ENCODE measurements around the gene PBX4. TPM values are rescaled to one million over a fixed set of nuclear protein-coding genes. Genes with fewer than 3 reads are reported as not detected.
A peak's percentile ranks its signal among the peaks of the same experiment; 100 is the strongest.

Gene PBX4
- total and polyA plus RNA-seq, 12 donors, result 0.28 to 6.3 (median 0.81) TPM; not detected in 4

DNA sequence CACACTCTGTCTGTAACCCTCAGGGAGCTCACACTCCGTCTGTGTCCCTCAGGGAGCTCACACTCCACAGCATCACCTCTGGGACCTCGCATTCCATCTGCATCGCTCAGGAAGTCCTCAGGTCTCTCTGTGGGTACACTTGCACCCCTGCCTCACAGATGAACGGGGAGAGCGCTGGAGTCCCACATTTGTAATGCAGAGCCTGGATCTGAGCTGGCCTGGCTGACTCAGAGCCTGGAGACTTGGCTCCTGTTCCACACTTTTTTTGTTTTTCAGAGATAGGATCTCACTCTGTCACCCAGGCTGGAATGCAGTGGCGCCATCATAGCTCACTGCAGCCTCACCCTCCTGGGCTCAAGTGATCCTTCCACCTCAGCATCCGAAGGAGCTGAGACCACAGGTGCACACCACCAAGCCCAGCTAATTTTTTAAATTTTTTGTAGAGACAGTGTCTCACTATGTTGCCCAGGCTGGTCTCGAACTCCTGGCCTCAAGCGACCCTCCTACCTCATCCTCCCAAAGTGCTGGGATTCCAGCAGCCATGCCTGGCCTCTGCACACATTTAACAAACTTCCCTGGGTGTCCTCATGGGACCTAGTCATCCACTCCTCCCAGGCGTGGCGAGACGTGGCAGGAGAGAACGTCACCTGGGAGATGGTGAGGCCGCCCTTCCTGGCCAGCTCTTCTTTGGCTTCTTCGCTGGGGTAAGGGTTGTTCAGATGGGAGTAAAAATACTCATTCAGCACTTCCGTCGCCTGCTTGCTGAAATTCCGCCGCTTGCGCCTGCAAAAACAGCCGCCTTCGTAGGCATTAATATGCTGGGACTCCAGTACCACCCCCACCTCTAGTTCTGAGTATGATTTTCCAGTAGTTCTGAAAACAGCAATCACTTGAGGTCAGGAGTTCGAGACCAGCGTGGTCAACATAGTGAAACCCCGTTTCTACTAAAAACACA is 49.4 kb downstream of the PBX4 start:
- H3K4me3 ChIP-seq, result no peak overlapping the region
- H3K27ac ChIP-seq, result no peak overlapping the region
- H3K4me1 ChIP-seq (replicated peaks in 1 of 2), result no peaks in the 10 kb centered on the region
- intact Hi-C loops (cut with DNase I), result no loop called here
- 84 to 89% (median 87%) methylated on average over 24 to 25 of the region's 25 CpGs for WGBS, 4 donors
- no peaks in the 10 kb centered on the region for H3K36me3 ChIP-seq (replicated peaks in 1 of 2)
- H3K9me3 ChIP-seq (replicated peaks in 1 of 3), result no peaks in the 10 kb centered on the region
- H3K27me3 ChIP-seq, result no peaks in the 10 kb centered on the region
- no peak for TF ChIP-seq POLR2A (IDR thresholded peaks at IDR 0.05)
- TF ChIP-seq, protein P1, sequence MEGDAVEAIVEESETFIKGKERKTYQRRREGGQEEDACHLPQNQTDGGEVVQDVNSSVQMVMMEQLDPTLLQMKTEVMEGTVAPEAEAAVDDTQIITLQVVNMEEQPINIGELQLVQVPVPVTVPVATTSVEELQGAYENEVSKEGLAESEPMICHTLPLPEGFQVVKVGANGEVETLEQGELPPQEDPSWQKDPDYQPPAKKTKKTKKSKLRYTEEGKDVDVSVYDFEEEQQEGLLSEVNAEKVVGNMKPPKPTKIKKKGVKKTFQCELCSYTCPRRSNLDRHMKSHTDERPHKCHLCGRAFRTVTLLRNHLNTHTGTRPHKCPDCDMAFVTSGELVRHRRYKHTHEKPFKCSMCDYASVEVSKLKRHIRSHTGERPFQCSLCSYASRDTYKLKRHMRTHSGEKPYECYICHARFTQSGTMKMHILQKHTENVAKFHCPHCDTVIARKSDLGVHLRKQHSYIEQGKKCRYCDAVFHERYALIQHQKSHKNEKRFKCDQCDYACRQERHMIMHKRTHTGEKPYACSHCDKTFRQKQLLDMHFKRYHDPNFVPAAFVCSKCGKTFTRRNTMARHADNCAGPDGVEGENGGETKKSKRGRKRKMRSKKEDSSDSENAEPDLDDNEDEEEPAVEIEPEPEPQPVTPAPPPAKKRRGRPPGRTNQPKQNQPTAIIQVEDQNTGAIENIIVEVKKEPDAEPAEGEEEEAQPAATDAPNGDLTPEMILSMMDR (IDR thresholded peaks at IDR 0.05), result no peak
- DNase-seq, result peak in 3 of 7 donors; percentile 31 to 33 (median 31)

DNA sequence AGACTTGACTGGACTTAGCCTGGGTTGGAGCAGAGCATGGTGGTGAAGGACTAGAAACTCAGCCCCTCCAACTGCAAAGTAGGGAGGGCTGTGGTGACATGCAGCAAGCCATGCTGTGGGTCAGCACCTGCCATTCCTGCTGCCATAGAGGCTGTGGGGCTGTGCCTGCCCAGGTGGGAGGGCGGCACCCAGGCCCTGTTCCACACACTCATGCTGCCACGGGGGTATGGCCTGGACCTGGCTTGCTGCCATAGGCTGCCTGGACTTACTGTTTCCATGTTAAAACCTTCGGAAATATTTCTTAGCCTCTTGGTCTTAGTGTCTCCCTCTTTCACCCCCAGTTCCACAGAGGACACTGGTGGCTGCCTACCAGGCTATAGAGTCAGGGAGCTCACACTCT is 51.1 kb downstream of the PBX4 start:
- no peak for DNase-seq
- no peak overlapping the region for H3K4me3 ChIP-seq
- TF ChIP-seq POLR2A (IDR thresholded peaks at IDR 0.05), result no peak
- TF ChIP-seq, protein P1 (IDR thresholded peaks at IDR 0.05), result no peak
- intact Hi-C loops (cut with DNase I), result no loop called here
- H3K27ac ChIP-seq, result no peak overlapping the region
- no peaks in the 10 kb centered on the region for H3K9me3 ChIP-seq (replicated peaks in 1 of 3)
- H3K36me3 ChIP-seq (replicated peaks in 1 of 2), result no peaks in the 10 kb centered on the region
- H3K4me1 ChIP-seq (replicated peaks in 1 of 2), result no peaks in the 10 kb centered on the region
- 45 to 84% (median 78%) methylated on average over 2 to 3 of the region's 3 CpGs for WGBS, 4 donors
- no peaks in the 10 kb centered on the region for H3K27me3 ChIP-seq

DNA sequence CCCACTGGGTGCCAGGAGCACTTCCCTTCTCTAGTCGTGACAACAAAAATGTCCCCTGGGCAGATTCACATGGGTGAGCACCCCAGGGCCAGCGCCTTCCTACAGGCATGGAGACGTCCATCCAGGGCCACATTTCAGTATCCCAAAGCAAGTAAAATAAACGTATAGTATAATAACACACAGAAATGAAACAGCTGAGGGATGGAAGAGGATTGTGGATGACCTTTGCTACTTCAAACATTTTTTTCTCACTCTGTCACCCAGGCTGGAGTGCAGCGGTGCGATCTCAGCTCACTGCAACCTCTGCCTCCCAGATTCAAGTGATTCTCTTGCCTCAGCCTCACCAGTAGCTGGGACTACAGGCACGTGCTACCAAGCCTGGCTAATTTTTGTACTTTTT is 52.2 kb downstream of the PBX4 start:
- no peaks in the 10 kb centered on the region for H3K27me3 ChIP-seq
- TF ChIP-seq POLR2A (IDR thresholded peaks at IDR 0.05), result no peak
- TF ChIP-seq, protein P1 (IDR thresholded peaks at IDR 0.05), result no peak
- intact Hi-C loops (cut with DNase I), result no loop called here
- no peak overlapping the region for H3K27ac ChIP-seq
- H3K36me3 ChIP-seq (replicated peaks in 1 of 2), result no peaks in the 10 kb centered on the region
- DNase-seq, result no peak
- H3K4me3 ChIP-seq, result no peak overlapping the region
- no peaks in the 10 kb centered on the region for H3K9me3 ChIP-seq (replicated peaks in 1 of 3)
- H3K4me1 ChIP-seq (replicated peaks in 1 of 2), result no peaks in the 10 kb centered on the region
- 69 to 82% (median 75%) methylated on average over 5 to 7 of the region's 7 CpGs for WGBS, 4 donors

DNA sequence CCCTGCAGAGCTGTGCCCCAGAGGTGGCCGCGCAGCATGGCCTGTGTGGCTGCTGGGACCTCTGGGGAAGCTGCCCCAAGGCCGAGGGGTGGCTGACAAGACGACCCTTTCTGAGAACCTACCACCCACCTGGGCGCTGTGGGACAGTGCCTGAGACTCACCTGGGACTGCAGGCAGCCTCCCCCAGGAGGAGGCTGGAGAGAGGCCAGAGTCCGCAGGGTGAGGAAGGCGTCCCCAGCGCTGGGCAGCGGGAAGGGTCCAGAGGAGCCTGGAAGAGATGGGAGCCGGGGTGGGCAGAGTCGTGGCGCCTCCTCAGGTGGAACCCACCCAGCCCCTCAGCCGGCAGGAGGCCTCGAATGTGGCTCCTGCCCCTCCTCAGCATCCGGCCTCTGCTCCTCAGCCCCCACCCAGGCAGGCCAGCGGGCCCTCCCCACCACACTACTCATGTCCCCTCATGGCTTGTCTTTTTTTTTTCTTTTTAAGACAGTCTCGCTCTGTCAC is 55.1 kb downstream of the PBX4 start:
- TF ChIP-seq POLR2A (IDR thresholded peaks at IDR 0.05), result no peak
- TF ChIP-seq, protein P1 (IDR thresholded peaks at IDR 0.05), result no peak
- H3K36me3 ChIP-seq (replicated peaks in 1 of 2), result no peaks in the 10 kb centered on the region
- intact Hi-C loops (cut with DNase I), result no loop called here

More for the DNA sequence above, 55.1 kb downstream of the PBX4 start:
- DNase-seq, result no peak
- Histone ChIP-seq H3K9me3 (replicated peaks in 1 of 3) (no peaks in the 10 kb centered on the region), H3K4me3 (no peak overlapping the region), H3K27ac (no peak overlapping the region), H3K4me1 (replicated peaks in 1 of 2) (no peaks in the 10 kb centered on the region), H3K27me3 (no peaks in the 10 kb centered on the region)
- 89 to 95% (median 91%) methylated on average over 8 to 17 of the region's 17 CpGs for WGBS, 4 donors

All from adrenal gland (tissue), 12 donors.